GM12891 (cell line): Measurements from ENCODE around the gene DYNC1I1.

Experiments
- DNase-seq: peaks from one replicate; pipeline ENCODE4 v3.0.0; 2011; ENCODE audit warnings: low spot score; ENCODE audit not compliant: insufficient read length
- FAIRE-seq: peaks from 2 replicates; lab custom pipeline; 2011; peaks lifted over from hg19 to GRCh38; lab: Jason Lieb, UNC
- PAX5 ChIP-seq: IDR thresholded peaks from 2 replicates; pipeline ENCODE4 v1.6.1; 2011; ENCODE audit warnings: low read length, moderate library complexity, mild to moderate bottlenecking; ENCODE audit not compliant: insufficient read depth, severe bottlenecking
- POLR2A ChIP-seq: IDR thresholded peaks from 2 replicates; pipeline ENCODE4 v1.6.1; 2011; ENCODE audit warnings: low read depth, low read length, control low read depth
- POLR2AphosphoS5 ChIP-seq: IDR thresholded peaks from 2 replicates; pipeline ENCODE4 v1.6.1; 2011; ENCODE audit warnings: low read depth, low read length, control low read depth
- POU2F2 ChIP-seq: IDR thresholded peaks from 2 replicates; pipeline ENCODE4 v1.6.1; 2011; ENCODE audit warnings: low read depth, mild to moderate bottlenecking, control low read depth, low read length, moderate library complexity
- SPI1 ChIP-seq: IDR thresholded peaks from 2 replicates; pipeline ENCODE4 v1.6.1; 2011; ENCODE audit warnings: low read depth, low read length, control low read depth
- TAF1 ChIP-seq: IDR thresholded peaks from 2 replicates; pipeline ENCODE4 v1.6.1; 2011; ENCODE audit warnings: low read depth, low read length, control low read depth

DYNC1I1 gene

DNA sequence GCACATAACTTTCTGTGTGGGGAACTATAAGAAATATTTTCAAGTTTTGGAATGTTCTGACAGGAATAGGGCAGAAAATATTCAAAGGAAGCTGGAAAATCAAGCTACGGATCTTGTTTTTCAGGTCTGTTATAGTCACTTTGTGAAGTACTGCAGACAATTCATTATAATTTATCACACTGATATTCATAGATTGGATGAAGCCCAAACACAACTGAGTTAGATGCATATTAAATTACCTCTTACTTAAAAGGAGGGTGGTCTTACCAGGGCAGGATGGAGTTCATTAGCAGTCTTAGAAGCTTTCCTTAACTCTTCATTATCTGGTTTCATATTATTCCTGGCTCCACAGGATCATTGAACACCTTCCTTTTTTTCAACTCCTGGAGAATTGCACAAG, 242.3 kb downstream of the DYNC1I1 start:
- TF ChIP-seq SPI1 (no peak), TAF1 (no peak), POLR2A (no peak), POU2F2 (no peak), POLR2AphosphoS5 (no peak), PAX5 (no peak)
- FAIRE-seq (no peak), DNase-seq (no peak)

- DNase-seq (no peak), FAIRE-seq (no peak)
- TF ChIP-seq POLR2A (no peak), PAX5 (no peak), POLR2AphosphoS5 (no peak), SPI1 (no peak), POU2F2 (no peak), TAF1 (no peak)
These were observed 243.8 kb downstream of the DYNC1I1 start for GRCh38 chr7:96016056-96016586.

- FAIRE-seq: no peak
These were observed 244.4 kb downstream of the DYNC1I1 start for GRCh38 chr7:96016735-96017134.

GRCh38 chr7:96017877-96018276, 245.5 kb downstream of the DYNC1I1 start:
- DNase-seq: no peak
- no peak for TF ChIP-seq POU2F2
- TF ChIP-seq POLR2AphosphoS5: no peak
- no peak for TF ChIP-seq TAF1
- TF ChIP-seq POLR2A: no peak
- TF ChIP-seq PAX5: no peak
- no peak for TF ChIP-seq SPI1
- FAIRE-seq: no peak

More at GRCh38 chr7:96016735-96017134, 244.4 kb downstream of the DYNC1I1 start:
- no peak for DNase-seq
- TF ChIP-seq PAX5 (no peak), POU2F2 (no peak), SPI1 (no peak)

GRCh38 chr7:96021568-96021967, 249.2 kb downstream of the DYNC1I1 start:
- TF ChIP-seq POLR2AphosphoS5: no peak
- no peak for TF ChIP-seq POLR2A
- no peak for TF ChIP-seq PAX5
- no peak for TF ChIP-seq POU2F2
- no peak for TF ChIP-seq TAF1
- TF ChIP-seq SPI1: no peak
- DNase-seq: no peak
- FAIRE-seq: no peak

DNA sequence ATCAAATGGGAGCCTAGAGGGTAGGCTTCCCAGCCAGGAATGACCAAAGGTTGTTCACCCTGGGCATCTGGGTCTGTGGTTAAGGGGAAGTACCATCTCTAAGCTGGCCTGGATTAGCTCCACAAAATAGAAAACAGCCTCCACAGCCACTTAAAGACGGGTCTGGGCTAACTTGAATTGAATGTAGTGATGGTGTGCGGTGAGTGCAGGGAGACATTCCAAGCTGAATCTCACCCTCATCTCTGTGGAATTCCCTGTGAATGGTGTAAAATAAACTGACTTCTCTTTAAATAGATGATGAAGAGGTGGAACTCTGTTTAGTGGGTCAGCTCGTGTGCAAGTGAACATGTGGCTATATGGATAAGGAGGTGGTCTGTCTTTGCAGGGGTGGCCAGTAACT, 251.0 kb downstream of the DYNC1I1 start:
- TF ChIP-seq TAF1: no peak
- FAIRE-seq (no peak), DNase-seq (no peak)

- no peak for TF ChIP-seq TAF1
- no peak for TF ChIP-seq POLR2AphosphoS5
- TF ChIP-seq POU2F2: no peak
- TF ChIP-seq PAX5: no peak
- TF ChIP-seq POLR2A: no peak
- no peak for TF ChIP-seq SPI1
- FAIRE-seq: no peak
- DNase-seq: no peak
These were observed 253.7 kb downstream of the DYNC1I1 start for GRCh38 chr7:96026010-96026409.

GRCh38 chr7:96026611-96027010, 254.3 kb downstream of the DYNC1I1 start:
- DNase-seq (no peak), FAIRE-seq (no peak)
- TF ChIP-seq TAF1 (no peak), SPI1 (no peak), POLR2A (no peak), POU2F2 (no peak), PAX5 (no peak), POLR2AphosphoS5 (no peak)

GRCh38 chr7:96028729-96029128, 256.4 kb downstream of the DYNC1I1 start:
- TF ChIP-seq PAX5: no peak
- no peak for TF ChIP-seq POU2F2
- no peak for TF ChIP-seq TAF1
- no peak for TF ChIP-seq SPI1
- no peak for TF ChIP-seq POLR2AphosphoS5
- no peak for TF ChIP-seq POLR2A
- no peak for FAIRE-seq
- DNase-seq: no peak

- TF ChIP-seq POLR2AphosphoS5 (no peak), PAX5 (no peak), TAF1 (no peak), POU2F2 (no peak), SPI1 (no peak), POLR2A (no peak)
- FAIRE-seq (no peak), DNase-seq (no peak)
These were observed 260.8 kb downstream of the DYNC1I1 start for GRCh38 chr7:96033009-96033598.
